Renal pelvis (tissue), 4 donors: ENCODE results near the gene CDK6. TPM values are rescaled to one million over a fixed set of nuclear protein-coding genes. Genes with fewer than 3 reads are reported as not detected.

Experiments
- DNase-seq: peaks from one replicate; pipeline ENCODE4 v3.0.0-alpha.2; 2013
- polyA plus RNA-seq, 3 donors: library from polyadenylated mRNA; unstranded; fragments of 120-200 nt; gene quantifications; one replicate each; pipeline ENCODE4 v1.2.1, GENCODE V29; 2013; ENCODE audit not compliant: insufficient read length in 3 of 3

CDK6 gene
- polyA plus RNA-seq, 3 donors, result 40.0 to 41.7 (median 40.3) TPM

DNA sequence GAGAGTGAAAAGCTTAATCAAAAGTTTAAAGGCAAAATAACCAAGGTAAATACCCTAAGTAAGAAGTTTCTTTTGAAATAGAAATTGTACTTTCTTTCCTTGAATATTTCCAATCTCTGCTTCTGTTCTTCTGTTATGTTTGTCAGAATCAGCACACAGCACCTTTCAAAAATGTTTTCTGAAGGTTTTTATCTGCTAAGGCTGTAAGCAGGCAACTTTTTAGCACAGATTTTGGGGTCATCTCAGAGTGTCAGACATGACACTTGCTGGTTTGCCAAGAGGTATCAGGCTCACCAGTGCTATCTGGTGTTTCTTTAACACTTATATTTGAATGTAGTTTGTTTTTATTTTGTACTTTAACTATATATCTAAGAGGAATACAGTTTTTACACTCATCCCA, 94.2 kb downstream of the CDK6 start:
- DNase-seq, result no peak

DNA sequence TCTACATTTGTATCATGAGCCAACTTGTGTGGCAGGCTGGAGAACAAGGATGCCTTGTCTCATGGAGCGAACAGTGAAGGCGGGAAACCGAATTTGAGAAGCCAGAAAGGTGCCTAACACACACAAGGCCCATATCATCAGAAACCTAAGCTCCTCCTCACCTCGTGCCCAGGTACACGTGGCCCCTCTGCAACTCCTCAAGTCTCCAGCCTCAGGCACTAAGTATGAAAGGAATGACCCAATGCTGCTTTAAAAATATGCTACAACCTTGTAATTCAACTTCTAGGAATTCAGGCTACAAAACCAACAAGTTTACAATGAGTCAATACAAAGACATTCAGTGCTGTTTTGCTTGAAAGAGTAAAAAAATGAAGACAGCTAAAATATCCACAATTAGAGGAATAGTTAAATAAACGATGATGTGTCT, 95.7 kb downstream of the CDK6 start:
- no peak for DNase-seq

DNA sequence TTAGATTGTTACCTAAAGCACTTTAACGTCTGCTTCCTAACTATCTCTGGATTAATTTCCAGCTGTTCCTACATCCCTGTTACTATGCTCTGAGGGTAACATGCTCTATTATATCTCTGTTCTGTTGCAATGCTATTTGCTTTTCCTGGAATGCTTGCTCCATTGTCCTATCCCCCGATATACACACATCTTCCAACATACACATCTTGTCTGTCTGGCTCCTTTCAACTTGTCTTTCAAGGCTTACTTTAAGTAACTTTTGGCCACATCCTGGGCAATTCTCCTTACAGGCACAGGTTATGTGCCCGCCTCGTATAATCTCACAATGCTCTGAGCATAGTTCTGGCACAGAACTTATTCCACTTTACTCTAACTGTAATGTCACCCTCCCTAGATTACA, 96.2 kb downstream of the CDK6 start:
- no peak for DNase-seq

DNA sequence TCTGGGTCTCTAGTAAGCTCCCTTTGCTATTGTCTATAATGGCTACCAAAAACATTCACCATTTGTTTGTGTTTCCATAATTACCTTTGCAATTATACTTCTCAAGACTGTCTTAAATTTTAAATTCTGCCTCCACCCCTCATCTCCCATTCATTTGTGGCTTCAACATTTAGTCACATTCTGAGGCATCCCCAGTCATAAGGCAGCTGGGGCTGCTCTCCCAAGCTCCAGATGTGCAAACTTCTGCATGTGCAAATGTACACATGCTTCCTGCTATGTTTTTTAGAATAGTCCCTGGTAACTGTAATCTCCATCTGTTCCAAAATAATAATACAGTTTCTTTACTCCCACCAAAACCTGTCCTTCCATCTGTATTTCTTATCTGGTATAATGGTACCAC, 97.3 kb downstream of the CDK6 start:
- no peak for DNase-seq

DNA sequence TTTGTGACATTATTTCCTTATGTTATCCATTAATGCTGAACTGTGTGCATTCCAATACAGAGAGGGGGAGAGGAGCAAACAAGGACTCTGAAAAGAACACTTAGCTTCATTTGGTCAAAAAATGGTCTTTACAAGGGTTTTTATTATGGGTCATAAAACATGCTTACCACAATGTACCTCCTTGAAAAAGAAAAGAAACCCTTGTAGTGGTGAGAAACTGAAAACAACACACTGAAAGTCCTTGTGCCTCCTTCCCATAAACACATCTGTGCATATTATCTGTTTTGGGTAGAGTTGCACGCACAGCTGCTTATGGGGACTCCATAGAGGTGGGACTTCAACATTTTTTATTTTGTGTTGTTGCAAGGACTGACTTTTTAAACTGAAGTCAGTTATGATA, 98.7 kb downstream of the CDK6 start:
- no peak for DNase-seq

DNA sequence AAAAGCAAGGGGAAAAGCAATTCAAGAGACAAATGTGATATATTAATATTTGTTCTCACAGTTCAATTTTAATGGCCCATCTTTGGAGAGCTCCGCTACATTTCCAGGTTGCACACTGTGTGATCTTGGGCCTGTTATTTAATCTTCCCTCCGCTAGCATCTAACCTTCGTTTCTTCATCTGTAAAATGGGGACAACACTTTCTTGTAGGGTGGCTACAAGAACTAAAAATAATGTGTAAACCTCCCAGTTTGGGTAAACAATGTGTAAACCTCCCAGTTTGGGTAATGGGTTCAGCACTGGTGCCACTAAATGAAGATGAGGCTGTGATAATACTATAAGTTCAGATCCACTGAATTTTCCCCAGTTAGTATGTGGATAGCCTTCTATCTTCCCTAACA, 99.5 kb downstream of the CDK6 start:
- DNase-seq, result no peak

GRCh38 chr7:92735707-92736106, 100.7 kb downstream of the CDK6 start:
- no peak for DNase-seq

- no peak for DNase-seq
Measured at GRCh38 chr7:92732316-92733036, 103.9 kb downstream of the CDK6 start.

DNA sequence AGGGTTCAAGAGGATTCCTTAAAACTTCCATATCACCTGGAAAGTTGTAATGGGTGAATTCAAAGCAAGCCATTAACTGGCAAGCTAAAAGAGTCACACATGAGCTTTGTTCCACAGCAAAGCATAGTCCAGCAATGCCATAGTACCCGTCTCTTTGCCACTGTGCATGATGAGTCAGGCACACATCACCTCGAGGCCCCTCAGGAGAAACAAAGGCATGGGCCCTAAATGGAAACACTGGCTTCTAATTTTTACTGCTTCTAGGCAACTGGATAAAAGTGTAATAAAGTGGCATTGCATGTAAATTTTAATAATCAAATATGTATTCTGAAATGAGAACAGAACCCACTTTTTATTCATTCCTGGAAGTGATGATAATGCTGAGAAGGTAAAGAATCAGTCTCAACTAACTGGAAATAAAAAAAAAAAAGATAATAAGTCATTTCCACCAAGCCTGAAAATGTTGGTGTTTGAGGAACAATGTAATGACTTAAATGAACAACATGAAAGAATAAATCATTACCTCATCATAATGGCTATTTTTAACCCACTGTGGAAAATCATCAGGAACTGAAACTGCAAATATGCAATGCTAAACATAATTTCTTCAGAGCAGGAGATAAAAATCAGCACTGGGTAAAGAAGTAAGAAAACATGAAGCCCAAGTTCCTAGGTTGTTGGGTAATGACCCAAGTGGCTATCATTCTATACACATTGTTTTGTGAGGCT, 104.9 kb downstream of the CDK6 start:
- no peak for DNase-seq

GRCh38 chr7:92730808-92731207, 105.6 kb downstream of the CDK6 start:
- DNase-seq, result no peak

DNA sequence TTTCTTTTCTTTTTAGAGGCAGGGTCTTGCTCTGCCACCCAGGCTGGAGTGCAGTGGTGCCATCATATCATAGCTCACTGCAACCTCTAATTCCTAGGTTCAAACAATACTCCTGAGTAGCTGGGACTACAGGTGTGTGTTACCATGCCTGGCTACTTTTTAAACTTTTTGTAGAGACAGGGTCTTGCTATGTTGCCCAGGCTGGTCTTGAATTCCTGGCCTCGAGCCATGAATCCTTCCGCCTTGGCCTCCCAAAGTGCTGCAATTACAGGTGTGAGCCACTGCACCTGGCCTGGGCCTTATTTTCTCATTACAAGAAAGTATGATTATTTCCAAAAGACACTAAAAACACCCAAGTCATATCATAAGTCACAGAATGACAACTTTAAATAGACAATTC, 106.6 kb downstream of the CDK6 start:
- DNase-seq, result no peak

DNA sequence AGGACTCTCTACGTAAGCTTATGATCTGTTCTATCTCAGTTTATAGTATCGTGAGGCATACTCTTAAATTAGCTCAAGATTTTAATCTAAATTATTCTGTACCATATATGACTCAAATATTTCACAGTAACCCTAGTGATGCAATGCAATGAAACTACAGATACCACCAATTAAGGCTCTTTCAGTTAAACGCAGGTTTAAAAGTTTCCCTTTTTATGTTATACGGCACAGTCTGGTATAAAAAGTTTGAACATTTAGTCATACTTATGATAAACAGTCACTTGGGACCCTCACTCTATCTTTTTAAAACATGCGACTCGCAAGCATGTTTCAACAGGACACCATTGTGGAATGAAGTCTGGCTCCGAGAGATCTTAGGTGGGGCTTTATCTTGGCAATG, 107.2 kb downstream of the CDK6 start:
- no peak for DNase-seq

DNA sequence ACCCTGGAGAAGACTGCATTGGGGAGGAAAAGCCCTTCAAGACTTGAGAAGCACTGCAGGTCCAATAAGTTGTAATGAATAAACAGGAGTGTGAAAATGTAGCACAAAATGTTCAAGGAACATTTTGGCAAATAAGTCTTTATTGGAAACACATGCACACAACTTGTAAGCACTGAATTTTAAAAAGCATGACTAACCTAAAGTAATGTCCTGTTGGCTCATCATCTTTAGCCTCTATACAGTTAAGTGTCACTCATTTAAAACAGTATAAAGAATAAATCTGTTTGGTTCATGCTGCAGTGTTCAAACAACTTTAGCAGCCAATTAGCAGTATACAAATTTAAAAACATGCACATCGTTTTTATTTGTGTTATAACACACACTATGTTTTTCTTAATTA, 108.6 kb downstream of the CDK6 start:
- no peak for DNase-seq

- DNase-seq, result no peak
Measured at GRCh38 chr7:92725161-92725925, 111.0 kb downstream of the CDK6 start.

DNA sequence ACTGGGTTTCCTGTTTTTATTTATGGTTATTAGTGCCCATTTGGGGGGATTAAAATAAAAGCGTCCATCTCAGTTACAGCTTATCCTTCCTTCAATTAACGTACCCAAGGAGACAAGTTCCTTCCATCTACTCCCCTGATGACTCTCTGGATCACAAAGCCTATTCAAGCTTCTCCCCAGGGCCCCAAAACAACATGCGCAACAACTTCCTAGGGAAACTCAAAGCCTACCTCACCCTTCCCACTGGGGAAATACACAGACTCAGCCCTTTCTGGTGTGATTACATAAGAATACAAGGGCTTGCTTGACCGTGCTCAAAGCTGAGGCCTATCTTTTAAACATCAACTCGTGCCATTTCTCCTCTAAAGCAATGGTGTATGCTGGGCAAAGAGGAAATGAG, 112.4 kb downstream of the CDK6 start:
- DNase-seq, result no peak

DNA sequence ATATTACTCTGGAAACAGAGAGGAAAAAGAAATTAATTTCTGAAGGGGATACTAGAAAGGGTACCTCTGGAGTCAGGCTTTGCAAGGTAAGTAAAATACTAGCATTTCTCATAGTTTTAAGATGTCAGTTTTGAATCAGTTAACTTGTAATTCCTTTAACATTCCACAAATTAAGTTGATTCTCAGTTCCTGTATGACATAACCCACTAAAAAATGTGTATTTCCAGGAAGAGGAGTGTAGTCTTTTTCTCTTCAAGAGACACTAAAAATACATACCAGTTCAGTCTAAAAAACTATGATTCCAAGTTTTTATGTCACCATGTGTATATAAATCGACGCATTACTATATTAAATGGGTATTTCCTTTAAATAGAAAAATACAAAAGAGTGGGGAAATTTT, 113.2 kb downstream of the CDK6 start:
- DNase-seq, result no peak

DNA sequence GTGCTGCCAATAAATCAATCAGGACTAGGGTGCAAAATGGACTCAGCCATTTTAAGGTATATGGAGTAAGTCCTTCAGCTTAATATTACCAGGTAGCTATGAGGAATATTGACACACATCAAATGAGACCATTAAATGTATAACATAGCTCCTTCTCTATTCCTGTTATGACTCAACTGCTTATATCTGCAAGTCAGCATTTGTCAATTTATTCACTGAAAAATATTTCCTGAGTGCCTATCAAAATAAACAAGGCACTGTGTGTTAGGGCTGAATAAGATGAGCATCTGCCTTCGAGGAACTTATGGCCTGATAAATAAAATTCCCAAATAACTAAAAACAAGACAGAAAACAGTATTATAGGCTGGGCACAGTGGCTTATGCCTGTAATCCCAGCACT, 113.8 kb downstream of the CDK6 start:
- DNase-seq, result no peak

DNA sequence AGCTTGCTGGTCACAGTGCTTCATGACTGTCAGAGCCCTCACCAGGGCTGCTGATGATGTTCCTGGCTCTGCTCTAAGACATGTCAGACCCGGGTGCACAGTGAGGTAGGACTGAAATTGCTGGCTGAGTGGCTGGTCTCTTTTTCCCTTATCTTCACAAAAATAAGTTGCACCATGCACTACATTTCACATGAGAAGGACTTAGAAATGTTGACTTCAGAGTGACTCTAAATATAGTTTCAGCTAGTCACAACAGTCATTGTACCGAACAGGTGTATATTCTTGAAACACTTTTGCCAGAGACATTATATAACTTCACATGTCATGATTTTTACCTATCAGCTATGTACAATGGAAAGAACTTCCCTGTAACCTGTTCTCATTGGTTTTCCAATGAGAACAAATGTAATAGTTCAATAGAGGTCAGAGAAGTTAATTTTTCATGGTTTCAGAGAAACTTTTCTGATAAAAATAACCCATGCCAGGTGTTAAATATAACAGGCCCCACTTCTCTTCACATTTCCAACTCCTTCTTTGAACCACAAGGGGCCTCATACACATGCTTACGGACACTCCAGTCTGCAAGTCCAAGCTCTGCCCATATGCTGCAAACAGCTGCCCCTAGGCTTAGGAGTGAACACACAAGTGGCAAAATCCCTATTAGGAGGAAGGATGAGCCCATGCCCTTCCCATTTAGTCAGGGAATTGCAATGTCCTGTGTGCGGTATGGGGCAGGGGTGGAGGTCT, 115.6 kb downstream of the CDK6 start:
- DNase-seq, result no peak

DNA sequence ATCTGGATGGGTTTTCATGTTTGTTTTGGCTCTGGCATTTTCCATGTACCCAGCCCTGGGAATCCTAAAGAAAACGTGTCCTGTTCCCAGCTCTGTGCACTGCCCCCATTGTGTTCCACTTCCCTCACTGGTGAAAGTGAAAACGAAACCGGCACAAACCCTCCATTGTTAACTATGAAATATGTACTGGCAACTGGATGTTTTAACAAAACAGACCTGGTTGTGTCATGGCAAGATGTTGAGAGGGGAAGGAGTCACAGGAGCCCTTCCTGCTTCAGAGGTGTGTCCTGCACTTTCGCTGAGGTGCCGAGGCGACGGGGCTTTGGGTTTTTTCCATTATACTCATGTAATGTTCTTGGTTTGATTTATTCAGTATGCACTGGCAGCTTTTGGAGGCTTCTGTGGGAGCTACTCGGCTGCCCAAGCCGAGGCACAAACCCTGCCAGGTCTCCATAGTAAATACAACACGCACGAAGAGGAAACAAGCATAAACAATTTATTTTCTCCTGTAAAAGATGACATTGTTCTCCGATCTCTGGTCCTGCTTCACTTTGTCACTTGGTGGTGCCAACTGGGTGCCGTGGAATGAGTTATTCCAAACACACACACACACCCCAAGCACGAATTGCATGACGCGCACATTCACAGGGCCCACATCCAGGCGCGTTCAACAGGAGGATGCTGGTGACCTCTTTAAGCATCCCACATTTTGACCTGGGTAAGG, 118.2 kb downstream of the CDK6 start:
- no peak for DNase-seq

GRCh38 chr7:92717623-92717992, 118.8 kb downstream of the CDK6 start:
- DNase-seq, result no peak

DNA sequence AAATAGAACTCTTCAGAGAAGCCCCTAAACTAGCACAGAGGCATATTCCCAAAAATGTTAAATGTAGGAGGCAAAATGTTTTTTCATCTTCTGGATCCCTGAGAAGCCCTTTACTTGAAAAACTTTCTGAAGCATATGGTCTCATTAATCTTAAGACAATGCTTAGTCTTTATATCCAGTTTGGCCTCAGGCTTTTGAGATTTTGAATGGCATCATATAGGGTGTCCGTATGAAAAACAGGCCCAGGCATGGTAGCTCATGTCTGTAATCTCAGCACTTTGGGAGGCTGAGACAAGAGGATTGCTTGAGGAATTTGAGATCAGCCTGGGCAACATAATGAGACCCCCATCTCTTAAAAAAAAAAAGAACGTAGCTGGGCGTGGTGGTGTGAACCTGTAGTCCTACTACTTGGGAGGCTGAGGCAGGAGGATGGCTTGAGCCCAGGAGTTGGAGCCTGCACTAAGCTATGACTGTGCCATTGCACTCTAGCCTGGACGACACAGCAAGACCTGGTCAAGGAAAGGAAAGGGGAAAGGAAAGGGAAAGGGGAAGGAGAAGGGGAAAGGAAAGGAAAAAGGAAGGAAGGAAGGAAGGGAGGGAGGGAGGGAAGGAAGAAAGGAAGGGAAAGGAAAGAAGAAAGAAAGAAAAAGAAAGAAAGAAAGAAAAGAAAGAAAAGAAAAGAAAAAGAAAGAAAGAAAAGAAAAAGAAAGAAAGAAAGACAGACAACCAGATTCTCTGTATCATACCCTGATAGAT, 119.4 kb downstream of the CDK6 start:
- DNase-seq, result no peak
